SKM-1 (cell line): Measurements from ENCODE around the gene CPED1.
"Not testable (repeated sequence)": the region's sequence is repeated elsewhere in the genome, so short reads cannot be mapped to it uniquely, and the experiment has no call there.

Experiments used
- DNase-seq: peaks from one replicate; lab custom pipeline; 2025; ENCODE audit not compliant: unreplicated experiment; lab: John Stamatoyannopoulos, UW

Gene CPED1

GRCh38 chr7:121039510-121039822 lies 51.0 kb downstream of the CPED1 start:
- DNase-seq = no peak

- no peak for DNase-seq
Measured at GRCh38 chr7:121039994-121040393, 51.5 kb downstream of the CPED1 start.

- no peak for DNase-seq
Measured at GRCh38 chr7:121041516-121042148, 53.1 kb downstream of the CPED1 start.

- no peak for DNase-seq
Measured at GRCh38 chr7:121042195-121042594, 53.7 kb downstream of the CPED1 start.

GRCh38 chr7:121042899-121043298 lies 54.4 kb downstream of the CPED1 start:
- DNase-seq = no peak

- no peak for DNase-seq
Measured at GRCh38 chr7:121043314-121044234, 55.1 kb downstream of the CPED1 start.

- no peak for DNase-seq
Measured at GRCh38 chr7:121045090-121045489, 56.6 kb downstream of the CPED1 start.

GRCh38 chr7:121046009-121046408 lies 57.5 kb downstream of the CPED1 start:
- DNase-seq = no peak

GRCh38 chr7:121046893-121047468 lies 58.5 kb downstream of the CPED1 start:
- DNase-seq = no peak

GRCh38 chr7:121048195-121048594 lies 59.7 kb downstream of the CPED1 start:
- no peak for DNase-seq

GRCh38 chr7:121049028-121049791 lies 60.7 kb downstream of the CPED1 start:
- DNase-seq = no peak

GRCh38 chr7:121049897-121050296 lies 61.4 kb downstream of the CPED1 start:
- no peak for DNase-seq

GRCh38 chr7:121053219-121053618 lies 64.7 kb downstream of the CPED1 start:
- no peak for DNase-seq

- DNase-seq = no peak
Measured at GRCh38 chr7:121054925-121055324, 66.4 kb downstream of the CPED1 start.

GRCh38 chr7:121057878-121058277 lies 69.4 kb downstream of the CPED1 start:
- no peak for DNase-seq

GRCh38 chr7:121058975-121059374 lies 70.5 kb downstream of the CPED1 start:
- no peak for DNase-seq

GRCh38 chr7:121059979-121060509 lies 71.5 kb downstream of the CPED1 start:
- not testable (repeated sequence) for DNase-seq

GRCh38 chr7:121061677-121062582 lies 73.4 kb downstream of the CPED1 start:
- DNase-seq = no peak

- no peak for DNase-seq
Measured at GRCh38 chr7:121062671-121063279, 74.3 kb downstream of the CPED1 start.

GRCh38 chr7:121067717-121068116 lies 79.2 kb downstream of the CPED1 start:
- DNase-seq = not testable (repeated sequence)
